GM12864 (cell line): ENCODE results near the gene ZFHX3.

Source experiments
- DNase-seq: peaks from one replicate; pipeline ENCODE4 v3.0.0-alpha.2; 2011; ENCODE audit warnings: low read depth
- H3K4me3 ChIP-seq: 2 replicates; pipeline ENCODE4 v1.5.1; 2011; ENCODE audit warnings: mild to moderate bottlenecking, low read depth, low read length, control low read depth
- CTCF ChIP-seq: IDR thresholded peaks from 2 replicates; pipeline ENCODE4 v1.5.1; 2011; ENCODE audit warnings: low read depth, mild to moderate bottlenecking, moderate library complexity, low read length, control low read depth, inconsistent platforms; ENCODE audit errors: missing control alignments

ZFHX3 gene

DNA sequence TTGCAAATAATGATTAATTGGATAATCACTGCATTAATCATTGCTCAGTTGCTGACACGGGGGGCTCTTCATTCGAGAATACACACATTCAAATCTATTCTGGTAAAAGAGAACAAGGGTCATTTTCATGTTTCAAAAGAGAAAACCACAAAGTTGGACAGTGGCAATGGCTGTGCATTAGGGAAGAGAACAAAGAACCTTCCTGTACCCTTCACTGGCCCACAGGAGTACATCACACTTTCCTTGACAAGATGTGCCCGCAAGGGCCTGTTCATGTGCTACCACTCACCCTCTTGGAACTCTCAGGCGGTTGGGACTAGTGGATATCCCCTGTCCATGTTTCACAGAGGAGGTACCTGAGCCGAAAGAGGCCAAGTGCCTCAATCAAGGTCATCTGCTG, 223.2 kb downstream of the ZFHX3 start:
- DNase-seq, result no peak
- no peak overlapping the region for H3K4me3 ChIP-seq
- no peak for TF ChIP-seq CTCF

DNA sequence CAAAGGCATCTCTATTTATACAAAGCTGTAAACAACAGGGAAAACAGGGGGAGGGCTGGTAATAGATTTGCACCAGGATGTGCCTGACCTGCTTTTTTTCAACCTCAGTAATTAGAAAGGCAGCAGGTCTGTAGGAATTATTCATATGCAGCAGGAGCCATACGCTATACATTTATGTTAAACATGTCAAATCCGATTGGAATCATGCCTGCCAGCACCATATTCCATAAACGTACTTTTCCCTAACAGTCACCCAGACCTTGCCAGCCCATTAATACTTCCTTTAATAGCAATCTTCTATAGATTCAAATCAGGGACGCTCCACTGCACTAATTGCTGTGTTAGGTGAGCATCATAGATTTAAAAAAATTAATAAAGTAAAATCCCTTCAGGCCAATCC, 223.9 kb downstream of the ZFHX3 start:
- no peak for TF ChIP-seq CTCF
- H3K4me3 ChIP-seq, result no peak overlapping the region

GRCh38 chr16:72821185-72821950, 226.6 kb downstream of the ZFHX3 start:
- H3K4me3 ChIP-seq, result no peak overlapping the region
- no peak for DNase-seq
- no peak for TF ChIP-seq CTCF

More for the DNA sequence above, 223.9 kb downstream of the ZFHX3 start:
- no peak for DNase-seq

DNA sequence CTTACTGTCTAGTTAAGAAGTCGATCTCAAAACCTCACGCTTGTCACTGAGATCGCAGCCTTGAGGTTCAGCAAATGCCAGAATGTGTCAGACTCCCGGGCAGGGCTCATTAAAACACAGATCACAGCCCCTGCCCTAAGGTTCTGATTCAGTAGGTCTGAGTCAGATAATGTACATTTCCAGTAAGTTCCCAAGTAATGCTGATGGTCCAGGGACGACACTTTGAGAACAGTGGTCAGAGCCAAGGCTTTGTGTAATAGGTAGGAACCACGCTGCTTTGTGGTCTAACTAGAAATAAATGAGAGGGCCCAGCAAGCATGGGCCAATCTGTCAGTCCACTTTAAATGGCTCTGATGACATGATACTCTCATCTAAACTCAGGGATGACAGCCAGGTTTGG, 228.6 kb downstream of the ZFHX3 start:
- no peak for DNase-seq
- TF ChIP-seq CTCF, result no peak
- H3K4me3 ChIP-seq, result no peak overlapping the region

DNA sequence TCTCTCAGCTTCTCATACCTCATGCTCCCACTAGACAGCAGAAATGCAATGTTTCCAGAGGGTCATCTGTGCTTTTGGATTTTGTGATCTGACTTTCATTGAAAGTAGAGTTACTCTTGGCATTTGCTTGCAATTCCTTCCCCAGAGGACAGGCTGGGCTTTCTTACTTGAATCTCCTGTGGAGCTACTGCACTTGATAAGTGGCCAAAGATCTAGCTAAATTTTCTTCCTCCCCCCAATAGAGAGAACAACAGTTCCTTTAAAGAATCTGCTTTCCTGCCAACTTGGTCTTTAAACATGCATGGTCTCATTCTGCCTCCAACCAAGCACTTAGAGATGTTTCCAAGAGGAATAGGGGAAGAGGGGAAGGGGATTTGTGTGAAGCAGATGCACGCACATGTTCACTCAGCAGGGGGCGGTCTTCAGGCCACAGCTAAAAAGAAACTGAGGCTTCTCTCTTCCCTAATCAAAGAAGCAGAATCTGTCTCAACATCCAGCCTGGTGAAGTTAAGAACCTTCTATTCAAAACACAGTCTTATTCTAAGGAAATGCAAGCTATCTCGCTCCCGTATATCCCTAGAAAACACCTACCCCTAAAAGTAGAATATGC, 229.6 kb downstream of the ZFHX3 start:
- TF ChIP-seq CTCF, result peak; percentile 49
- no peak overlapping the region for H3K4me3 ChIP-seq
- DNase-seq, result no peak

- peak; percentile 31 for DNase-seq
- H3K4me3 ChIP-seq, result no peak overlapping the region
- TF ChIP-seq CTCF, result no peak
Measured at GRCh38 chr16:72815348-72816318, 232.3 kb downstream of the ZFHX3 start.
